Aorta (tissue), 5 donors: ENCODE data around the gene BRCA2. TPM values are rescaled to one million over a fixed set of nuclear protein-coding genes. Genes with fewer than 3 reads are reported as not detected.

ENCODE experiments used
- ATAC-seq: fragments of 200-7000 bp; cut with Tn5 transposase; one replicate; pipeline ENCODE4 v1.9.1; 2022; ENCODE audit warnings: moderate library complexity; ENCODE audit not compliant: low FRiP score
- DNase-seq, 2 donors: peaks; one replicate each; pipeline ENCODE4 v3.0.0-alpha.2; 2020
- H3K27ac ChIP-seq, 2 donors: one replicate each; pipeline ENCODE4 v1.5.1; 2013; ENCODE audit warnings: low read length in 2 of 2, mild to moderate bottlenecking in 2 of 2, moderate library complexity in 2 of 2, control low read depth in 1 of 2, inconsistent platforms in 1 of 2, low read depth in 1 of 2
- H3K27me3 ChIP-seq, 2 donors: one replicate each; pipeline ENCODE4 v1.6.1; 2013; ENCODE audit warnings: control low read depth in 1 of 2, low read length in 1 of 2, mild to moderate bottlenecking in 1 of 2, moderate library complexity in 1 of 2; ENCODE audit not compliant: insufficient read depth in 2 of 2, control insufficient read depth in 1 of 2
- H3K36me3 ChIP-seq, 2 donors: one replicate each; pipeline ENCODE4 v1.6.1; 2013; ENCODE audit warnings: control low read depth in 1 of 2, low read length in 1 of 2, mild to moderate bottlenecking in 1 of 2; ENCODE audit not compliant: insufficient read depth in 2 of 2, control insufficient read depth in 1 of 2
- H3K4me1 ChIP-seq, 2 donors: one replicate each; pipeline ENCODE4 v1.6.1; 2013; ENCODE audit warnings: low read length in 2 of 2, control low read depth in 1 of 2, mild to moderate bottlenecking in 1 of 2, moderate library complexity in 1 of 2; ENCODE audit not compliant: insufficient read depth in 2 of 2, control insufficient read depth in 1 of 2
- H3K4me3 ChIP-seq, 2 donors: one replicate each; pipeline ENCODE4 v1.5.1; 2013; ENCODE audit warnings: low read length in 2 of 2, control low read depth in 1 of 2, mild to moderate bottlenecking in 1 of 2
- H3K9me3 ChIP-seq: one replicate; pipeline ENCODE4 v1.6.1; 2013; ENCODE audit warnings: mild to moderate bottlenecking, low read length; ENCODE audit not compliant: control insufficient read depth
- WGBS, 2 donors: extraction: QIAGEN DNeasy Blood & Tissue Kit; methylation state at CpG; one replicate each; pipeline ENCODE4 v1.1.7; 2013; 5-methylcytosine and 5-hydroxymethylcytosine counted together
- intact Hi-C, 2 donors: fragments of 100-400 bp; cut with DNase I; formaldehyde crosslinking; loops; one replicate each; pipeline versions ENCODE4 v1.14.2 to v1.15.0; 2022
- polyA plus RNA-seq, 2 donors: library from polyadenylated mRNA; stranded (reverse); fragments of 200-250 nt; gene quantifications; one replicate each; pipeline ENCODE4 v1.2.3, GENCODE V29; 2013
- total RNA-seq, 2 donors: library from RNA; stranded (reverse); fragmentation: NEBNext Ultra II Directional; extraction: Animal tissue kit (Norgen Biotek cat#: 25700); gene quantifications; one replicate each; pipeline ENCODE4 v1.2.1, GENCODE V29; 2021
- donor health status: healthy with polysubstance abuse.
- donor health status: Bipolar disorder and iron deficiency.
- donor health status: DM: no; HTN: no; CAD: no.
- donor health status: DM: no; HTN: no; CAD: no.
- donor health status: DM: yes; HTN: yes; CAD: no.

Gene BRCA2
- total and polyA plus RNA-seq, 4 donors = 0.26 to 4.3 (median 1.8) TPM

DNA sequence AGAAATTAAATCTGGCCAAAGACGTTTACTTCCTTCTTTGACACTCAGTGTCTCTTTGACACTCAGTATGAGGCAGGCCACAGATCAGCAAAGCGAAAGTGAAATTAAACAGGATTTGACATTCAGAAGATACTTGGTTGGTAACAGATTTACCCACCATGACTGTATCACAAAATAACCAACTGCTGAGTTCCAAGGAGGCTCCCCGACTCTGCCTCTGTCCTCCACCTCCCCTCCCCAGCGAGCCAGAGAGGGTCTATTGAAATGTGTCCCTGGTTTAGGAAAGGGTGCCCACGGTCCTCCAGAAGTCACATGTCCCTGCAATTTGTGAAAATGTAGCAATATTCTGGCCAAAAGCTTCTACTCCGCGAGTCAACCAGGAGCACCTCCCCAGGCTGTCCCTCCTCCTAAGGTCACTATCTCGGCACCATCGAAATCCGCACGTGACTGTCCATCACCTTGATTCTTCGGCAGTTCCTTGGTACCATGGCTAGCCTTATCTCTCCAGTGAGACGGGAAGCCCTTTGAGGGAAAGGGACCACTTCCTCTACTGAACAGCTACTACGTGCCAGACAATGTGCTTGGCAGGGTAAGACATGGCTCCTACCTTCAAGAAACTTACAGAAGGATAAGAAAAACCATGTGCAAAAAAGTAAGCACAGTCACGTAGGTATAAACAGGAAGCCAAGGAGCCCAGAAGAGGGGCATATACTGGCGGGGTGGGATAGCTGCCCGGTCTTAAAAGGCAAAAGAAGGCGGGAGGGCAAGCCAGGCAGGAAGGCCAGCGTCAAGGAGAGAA is 111.1 kb downstream of the BRCA2 start:
- H3K9me3 ChIP-seq = no peaks in the 10 kb centered on the region
- WGBS, 2 donors = 65% methylated on average over 19 of the region's 19 CpGs
- H3K36me3 ChIP-seq = no peaks in the 10 kb centered on the region
- DNase-seq (no peak), ATAC-seq (no peak)
- no peaks in the 10 kb centered on the region for H3K4me1 ChIP-seq
- peak overlapping the region in 1 of 2 donors; percentile 33 for H3K27ac ChIP-seq
- peak overlapping the region; percentile 48 to 98 for H3K4me3 ChIP-seq
- no peaks in the 10 kb centered on the region for H3K27me3 ChIP-seq
- intact Hi-C loops = loop anchor here in 1 of 2 donors (5.0 kb wide), 1 partner anchor 104 kb away; no protein-coding TSS in a partner anchor

DNA sequence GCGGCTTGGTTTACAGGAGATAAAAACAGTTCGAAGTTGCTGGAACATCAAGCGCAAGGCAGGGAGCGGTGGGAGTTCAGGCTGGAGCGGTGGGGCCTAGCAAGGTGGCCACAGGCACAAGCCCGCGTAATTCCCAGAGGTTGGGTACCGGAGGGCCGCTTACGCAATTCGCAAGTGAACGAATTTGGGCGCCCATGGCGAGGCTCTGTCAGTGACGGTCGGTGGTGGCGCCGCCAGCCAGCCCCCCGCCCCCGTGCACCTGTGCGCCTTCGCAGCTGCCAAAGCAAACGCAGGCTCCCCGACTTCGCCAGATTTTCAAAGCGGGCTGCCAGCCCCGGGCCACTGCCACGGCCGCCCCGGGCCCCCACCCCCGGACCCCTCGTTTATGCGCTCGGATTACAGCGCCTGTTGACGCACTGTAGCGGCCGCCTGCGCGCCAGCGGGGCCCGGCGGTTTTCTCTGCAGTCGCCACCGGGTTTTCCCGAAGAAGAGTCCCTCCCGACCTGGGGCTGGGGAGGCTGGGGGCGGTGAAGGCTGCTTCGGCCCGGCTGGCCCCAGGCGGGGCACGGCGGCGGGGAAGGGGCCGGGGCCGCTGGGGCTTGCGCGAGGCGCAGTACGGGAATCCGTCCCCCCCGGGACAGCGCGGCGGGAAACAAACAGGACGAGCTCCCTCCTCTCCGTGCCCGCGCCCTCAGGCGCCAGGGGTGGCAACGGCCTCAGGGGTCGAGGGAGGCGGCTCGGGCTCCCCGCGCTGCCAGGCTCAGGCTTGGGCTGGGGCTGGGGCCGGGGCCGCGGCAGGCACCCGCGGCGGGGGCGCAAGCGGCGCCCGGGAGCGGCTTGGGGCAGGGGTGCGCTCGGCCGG is 111.9 kb downstream of the BRCA2 start:
- H3K9me3 ChIP-seq = no peaks in the 10 kb centered on the region
- intact Hi-C loops = loop anchor here in 1 of 2 donors (5.0 kb wide), 1 partner anchor 105 kb away; no protein-coding TSS in a partner anchor
- H3K4me1 ChIP-seq = no peaks in the 10 kb centered on the region
- ATAC-seq (peak; percentile 47), DNase-seq (peak; percentile 70 to 83)
- peak overlapping the region; percentile 48 to 98 for H3K4me3 ChIP-seq
- peak overlapping the region; percentile 46 to 58 for H3K27ac ChIP-seq
- 1 to 2% methylated on average over 67 to 90 of the region's 90 CpGs for WGBS, 2 donors
- H3K27me3 ChIP-seq = no peaks in the 10 kb centered on the region
- no peaks in the 10 kb centered on the region for H3K36me3 ChIP-seq

DNA sequence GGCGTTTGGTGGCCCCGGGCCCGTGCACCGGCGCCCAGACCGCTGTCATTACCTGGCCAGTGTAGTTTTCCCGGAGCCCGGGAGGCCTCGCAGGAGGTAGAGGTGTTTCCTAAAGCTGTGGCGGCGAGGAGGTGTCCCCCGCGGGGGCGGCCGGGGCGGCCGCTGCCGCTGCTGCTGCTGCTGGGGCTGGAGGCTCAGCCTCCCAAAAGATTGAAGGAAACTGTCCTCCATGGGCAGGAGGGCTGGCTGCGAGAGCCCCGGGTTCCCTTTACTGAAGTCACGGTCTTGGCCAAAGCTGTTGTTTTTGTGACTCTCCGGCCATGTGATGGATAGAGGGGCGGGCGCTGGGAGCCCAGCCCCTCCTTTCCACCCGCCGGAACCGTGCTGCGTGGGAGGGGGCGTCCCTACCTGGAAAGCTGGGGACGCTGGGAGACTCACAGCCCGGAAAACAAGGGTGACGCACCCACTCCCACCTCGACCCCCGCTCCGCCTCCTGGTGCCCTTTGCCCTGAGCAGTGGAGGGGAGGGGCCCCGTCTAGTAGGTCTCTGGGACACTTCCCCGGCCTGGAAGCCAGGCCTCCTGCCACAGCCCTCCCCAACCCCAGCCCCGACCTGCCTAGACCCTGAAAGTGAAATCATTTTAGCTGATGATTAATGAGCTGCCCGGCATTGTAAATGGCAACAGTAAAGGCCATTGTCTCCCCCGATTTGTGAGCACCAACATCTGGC is 112.7 kb downstream of the BRCA2 start, which contains the start of gene N4BP2L1:
N4BP2L1 (minus strand) TSS at position 279 of the 729 bp plus-strand sequence; CDS start at position 231, 48 bp downstream.
- DNase-seq = peak; percentile 87 to 91
- H3K36me3 ChIP-seq = no peaks in the 10 kb centered on the region
- H3K27me3 ChIP-seq = no peaks in the 10 kb centered on the region
- peak within 1 kb of the TSS; percentile 48 to 98 for H3K4me3 ChIP-seq
- H3K27ac ChIP-seq = peak within 1 kb of the TSS; percentile 46 to 58
- no peaks in the 10 kb centered on the region for H3K9me3 ChIP-seq
- intact Hi-C loops = loop anchor here in 1 of 2 donors (5.0 kb wide), 1 partner anchor 106 kb away; no protein-coding TSS in a partner anchor
- WGBS, 2 donors = 0 to 1% methylated on average over 38 to 40 of the region's 40 CpGs
- H3K4me1 ChIP-seq = no peaks in the 10 kb centered on the region
- ATAC-seq = peak; percentile 92

DNA sequence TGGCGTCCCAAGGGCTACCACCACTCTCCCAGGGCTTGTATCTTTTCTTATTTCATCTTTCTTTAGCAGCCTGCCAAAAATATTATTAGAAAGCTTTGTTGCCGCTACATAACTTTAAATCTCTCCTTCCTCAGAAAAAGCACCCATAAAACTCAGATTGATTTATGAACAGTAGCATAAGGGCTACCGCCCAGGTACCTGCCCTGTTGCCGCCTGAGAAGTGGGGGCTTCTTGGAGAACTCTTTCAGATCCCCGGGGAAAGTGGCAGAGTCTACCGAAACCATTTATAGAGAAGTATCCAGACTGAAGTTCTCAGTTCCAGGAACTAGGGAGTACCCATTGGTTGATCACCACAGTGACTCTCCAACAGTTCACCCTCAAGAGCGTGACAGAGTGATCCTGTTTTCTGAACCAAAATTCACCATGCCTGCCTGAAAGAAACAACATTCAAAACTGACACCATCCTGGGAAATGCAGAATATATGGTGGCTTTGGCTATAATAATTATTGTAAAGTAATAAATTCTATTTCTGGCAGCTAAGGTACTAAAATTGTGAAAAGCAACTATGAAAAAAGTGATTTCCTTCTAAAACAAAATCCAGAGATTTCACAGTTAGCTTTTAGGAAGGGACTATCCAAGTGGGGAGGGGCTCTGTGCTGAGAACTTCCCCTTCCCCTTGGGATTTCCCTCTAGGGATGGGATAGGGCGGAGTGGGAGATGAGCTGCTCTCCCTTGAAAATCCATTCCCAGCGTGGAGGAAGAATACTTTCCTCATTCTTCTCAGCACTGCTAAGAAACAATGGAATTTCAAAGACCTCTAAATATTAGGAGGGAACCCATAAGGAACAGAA is 113.5 kb downstream of the BRCA2 start:
- no peaks in the 10 kb centered on the region for H3K9me3 ChIP-seq
- H3K4me1 ChIP-seq = no peaks in the 10 kb centered on the region
- peak overlapping the region; percentile 46 to 58 for H3K27ac ChIP-seq
- intact Hi-C loops = loop anchor here in 1 of 2 donors (5.0 kb wide), 1 partner anchor 107 kb away; no protein-coding TSS in a partner anchor
- no peaks in the 10 kb centered on the region for H3K27me3 ChIP-seq
- no peak for DNase-seq
- H3K36me3 ChIP-seq = no peaks in the 10 kb centered on the region
- ATAC-seq = peak; percentile 40
- H3K4me3 ChIP-seq = peak overlapping the region; percentile 48 to 98
- 34 to 40% methylated on average over 9 of the region's 9 CpGs for WGBS, 2 donors

DNA sequence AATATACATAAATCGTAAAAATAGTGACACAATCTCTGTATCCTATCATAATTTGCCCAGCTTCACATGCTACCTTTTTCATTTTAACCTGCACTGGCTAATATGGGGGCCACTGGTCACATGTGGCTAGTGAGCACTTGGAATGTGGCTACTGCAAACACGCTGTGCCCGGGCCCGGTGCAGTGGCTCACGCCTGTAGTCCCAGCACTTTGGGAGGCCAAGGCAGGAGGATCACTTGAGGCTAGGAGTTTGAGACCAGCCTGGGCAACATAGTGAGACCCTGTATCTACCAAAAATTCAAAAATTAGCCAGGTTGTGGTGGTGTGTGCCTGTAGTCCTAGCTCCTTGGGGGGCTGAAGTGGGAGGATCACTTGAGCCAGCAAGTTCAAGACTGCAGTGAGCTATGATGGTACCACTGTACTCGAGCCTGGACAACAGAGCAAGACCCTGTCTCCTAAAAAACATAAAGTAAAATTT is 114.2 kb downstream of the BRCA2 start:
- H3K9me3 ChIP-seq = no peaks in the 10 kb centered on the region
- H3K4me1 ChIP-seq = no peaks in the 10 kb centered on the region
- no peak for DNase-seq
- intact Hi-C loops = loop anchor here in 1 of 2 donors (5.0 kb wide), 1 partner anchor 107 kb away; no protein-coding TSS in a partner anchor
- no peak overlapping the region for H3K4me3 ChIP-seq
- H3K27me3 ChIP-seq = no peaks in the 10 kb centered on the region
- H3K27ac ChIP-seq = no peak overlapping the region
- ATAC-seq = no peak
- no peaks in the 10 kb centered on the region for H3K36me3 ChIP-seq
- WGBS, 2 donors = 96 to 97% methylated on average over 6 of the region's 6 CpGs

DNA sequence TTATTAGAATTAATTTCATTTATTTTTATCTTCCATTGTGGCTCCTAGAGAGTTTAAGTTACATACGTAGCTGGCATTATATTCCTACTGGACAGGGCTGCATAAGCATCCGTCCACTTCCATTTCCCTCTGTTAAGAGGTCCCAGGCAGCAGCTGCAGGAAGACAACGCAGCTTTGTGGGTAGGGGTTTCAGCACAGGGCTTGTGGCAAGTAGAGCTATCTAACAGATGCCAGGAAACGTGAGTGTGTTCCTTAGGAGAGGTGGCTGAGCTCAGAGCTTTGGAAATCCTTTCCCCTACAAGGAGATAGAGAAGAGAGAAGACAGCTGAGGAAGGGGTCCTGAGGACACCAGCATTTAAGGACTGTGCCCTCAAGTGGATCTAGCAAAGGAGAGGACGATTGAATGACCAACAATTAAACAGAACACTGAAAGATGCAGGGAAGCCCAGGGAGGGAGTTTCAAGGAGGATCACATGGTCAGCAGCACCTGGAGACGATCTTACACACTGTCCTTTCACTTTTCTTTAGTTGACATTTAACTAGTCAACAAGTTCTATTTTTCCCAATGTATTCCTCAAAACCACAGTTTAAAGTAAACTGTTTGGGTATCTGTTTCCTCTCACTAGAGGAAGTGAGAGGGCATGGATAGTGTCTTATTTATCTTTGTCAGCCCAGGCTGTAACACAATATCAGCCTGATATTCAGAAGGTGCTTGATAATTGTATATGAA is 114.9 kb downstream of the BRCA2 start:
- H3K9me3 ChIP-seq = no peaks in the 10 kb centered on the region
- no peaks in the 10 kb centered on the region for H3K4me1 ChIP-seq
- no peaks in the 10 kb centered on the region for H3K36me3 ChIP-seq
- no peak overlapping the region for H3K27ac ChIP-seq
- no peak for ATAC-seq
- H3K4me3 ChIP-seq = no peak overlapping the region
- H3K27me3 ChIP-seq = no peaks in the 10 kb centered on the region
- intact Hi-C loops = no loop called here
- no peak for DNase-seq
- 82 to 84% methylated on average over 6 of the region's 6 CpGs for WGBS, 2 donors

DNA sequence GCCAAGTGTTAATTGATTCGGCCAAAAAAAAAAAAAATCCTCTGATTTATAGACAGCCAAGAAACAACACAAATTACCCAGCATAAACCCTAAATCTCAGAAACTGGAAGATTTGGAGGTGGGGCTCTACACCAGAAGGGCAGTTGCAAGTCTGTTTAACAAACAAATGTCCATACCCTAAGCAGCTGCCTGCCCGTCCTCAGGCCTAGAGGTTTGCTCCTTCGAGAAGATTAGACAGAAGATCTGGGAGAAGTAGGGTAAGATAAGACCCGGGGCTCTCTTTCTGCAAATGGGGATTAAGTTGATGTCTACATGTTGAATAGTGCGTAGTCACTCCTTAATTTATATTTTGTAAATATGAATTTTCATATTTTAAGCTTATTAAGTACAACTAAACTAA is 116.1 kb downstream of the BRCA2 start:
- H3K4me1 ChIP-seq = no peaks in the 10 kb centered on the region
- no peak for ATAC-seq

More for the DNA sequence above, 116.1 kb downstream of the BRCA2 start:
- DNase-seq = no peak
- Histone ChIP-seq H3K27ac (no peak overlapping the region), H3K9me3 (no peaks in the 10 kb centered on the region), H3K27me3 (no peaks in the 10 kb centered on the region), H3K36me3 (no peaks in the 10 kb centered on the region), H3K4me3 (no peak overlapping the region)
- WGBS, 2 donors = 95 to 97% methylated on average over 5 of the region's 5 CpGs
- intact Hi-C loops = no loop called here
